Measurements from ENCODE around the gene SEMA3C.

SEMA3C gene

GRCh38 chr7:80884511-80885195 lies 34.2 kb downstream of the SEMA3C start:
- DNase-seq, result no peak

DNA sequence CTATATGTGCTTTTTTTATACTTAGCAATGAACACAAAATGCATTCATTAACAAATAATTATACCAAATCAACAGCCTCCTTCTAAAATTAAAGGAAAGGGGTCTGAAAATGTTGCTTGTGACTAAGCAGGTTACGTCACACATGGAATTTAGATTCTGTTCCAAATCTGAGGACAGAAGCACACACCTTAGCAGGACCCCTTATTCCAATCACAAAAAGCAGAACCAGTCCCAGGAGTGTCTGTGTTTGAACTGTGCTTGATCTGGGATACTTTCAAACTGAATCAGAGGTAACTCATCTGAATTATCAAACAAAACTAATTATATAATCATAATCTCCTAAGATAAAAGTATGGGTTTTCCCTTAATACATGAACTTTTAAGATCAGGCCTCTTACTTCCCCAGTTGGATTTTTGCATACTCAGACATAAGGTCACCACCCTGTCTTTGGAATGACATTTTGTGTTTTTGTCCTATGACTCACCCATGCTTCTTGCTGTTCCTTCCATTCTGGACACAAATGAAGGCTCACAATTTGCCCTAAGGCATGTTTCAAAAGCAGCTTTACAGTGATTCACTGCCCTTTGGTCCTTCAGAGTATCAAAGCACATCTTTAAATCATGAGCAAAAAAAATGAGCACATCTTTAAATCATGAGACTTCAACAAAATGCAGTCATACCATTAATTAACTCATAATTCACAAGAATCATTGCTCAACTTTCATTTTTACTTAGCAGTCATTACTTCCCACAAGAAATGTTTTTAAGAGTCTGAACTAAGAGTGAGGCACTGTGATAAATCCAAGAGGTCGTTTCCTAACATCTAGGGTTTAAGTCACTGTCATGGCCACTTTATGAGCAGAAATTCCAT lies 35.5 kb downstream of the SEMA3C start:
- no peak for DNase-seq

DNA sequence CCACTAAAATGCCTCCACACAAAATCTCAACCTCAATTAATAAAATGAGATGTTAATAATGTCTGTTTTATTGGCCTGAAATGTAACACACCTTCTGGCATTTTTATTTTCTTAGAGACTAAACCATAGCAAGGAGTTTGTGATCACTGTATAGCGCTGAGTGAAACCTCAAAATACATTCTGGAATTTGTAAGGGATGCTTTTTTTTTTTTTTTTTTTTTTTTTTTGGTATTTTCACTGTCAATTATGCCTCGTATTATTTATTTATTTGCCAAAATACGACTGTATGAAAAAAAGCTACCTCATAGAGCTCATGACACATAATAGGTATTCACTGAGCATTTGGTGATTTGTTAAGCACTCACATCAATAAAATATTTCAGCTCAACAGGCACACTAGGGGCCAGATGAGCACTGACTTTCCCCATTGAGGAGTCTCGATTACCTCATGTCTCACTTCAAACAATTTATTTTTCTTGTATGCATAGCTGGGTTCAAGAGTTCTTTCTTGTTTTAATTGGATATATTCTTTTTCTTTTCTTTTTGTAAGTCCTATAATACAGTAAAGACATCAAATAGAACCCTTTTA lies 36.5 kb downstream of the SEMA3C start:
- no peak for DNase-seq

DNA sequence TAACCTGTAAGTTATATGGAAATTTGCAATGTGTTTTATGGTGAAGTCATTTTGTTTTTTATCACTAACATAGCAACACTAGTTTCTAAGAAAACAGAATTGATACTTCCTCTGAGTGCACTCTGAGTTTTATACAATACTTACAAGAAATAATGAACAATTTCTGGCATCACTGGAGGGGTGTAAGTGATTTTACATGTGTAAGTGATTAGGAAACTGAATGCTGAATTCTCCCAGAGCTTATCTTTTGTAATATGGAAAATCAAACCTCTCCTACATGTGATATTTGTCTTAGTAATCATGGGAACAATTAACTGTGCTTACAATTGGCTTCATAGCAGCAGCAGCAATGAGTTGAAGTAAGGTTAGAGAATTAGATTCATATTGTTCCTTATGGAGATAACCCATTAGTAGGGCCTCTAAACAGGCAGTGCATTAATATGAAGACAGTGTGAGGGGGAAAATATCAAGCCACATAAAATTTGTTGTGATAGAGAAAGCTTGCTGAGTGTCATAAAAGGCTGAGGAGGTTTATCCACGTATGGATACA lies 37.4 kb downstream of the SEMA3C start:
- DNase-seq, result no peak

DNA sequence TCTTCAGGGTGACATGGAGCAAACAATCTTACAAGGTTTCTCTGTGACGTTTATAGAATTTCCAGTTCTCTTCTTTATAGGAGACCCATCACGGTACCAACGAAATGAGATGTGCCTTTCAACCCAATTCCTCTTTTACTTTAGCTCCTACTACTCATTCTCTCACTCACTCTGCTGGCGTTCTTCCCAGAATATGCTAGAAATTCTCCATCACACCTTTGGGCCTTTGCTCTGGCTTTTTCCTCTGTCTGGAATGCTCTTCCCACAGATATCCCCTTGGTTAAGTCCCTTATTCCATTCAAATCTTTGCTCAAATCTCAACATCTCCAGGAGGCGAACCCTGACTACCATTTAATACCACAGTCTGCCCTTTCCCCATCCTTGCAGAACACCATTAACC lies 39.0 kb downstream of the SEMA3C start:
- DNase-seq, result no peak

DNA sequence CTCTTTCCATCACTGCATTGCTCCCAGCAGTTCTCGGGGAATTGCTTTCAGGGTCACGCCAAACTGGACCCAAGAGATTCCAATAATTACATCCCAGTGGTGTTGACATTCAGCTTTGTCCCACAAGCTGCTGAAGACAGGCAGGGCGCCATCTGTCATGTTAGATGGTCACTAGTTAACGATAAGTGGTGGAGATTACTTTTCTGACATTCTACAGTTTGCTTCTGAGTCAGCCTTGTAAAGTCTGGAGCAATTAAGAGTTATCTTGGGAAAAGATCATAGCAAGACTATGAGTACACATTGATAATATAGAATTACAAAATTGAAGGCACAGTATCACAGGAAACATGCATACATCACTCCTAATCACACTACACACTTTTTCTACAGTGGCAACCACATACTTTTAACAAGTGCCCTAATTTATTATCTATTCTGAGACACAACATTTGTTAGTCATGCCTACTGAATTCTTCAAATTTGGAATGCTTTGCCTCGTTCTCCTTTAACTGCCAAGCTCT lies 41.9 kb downstream of the SEMA3C start:
- DNase-seq, result no peak

DNA sequence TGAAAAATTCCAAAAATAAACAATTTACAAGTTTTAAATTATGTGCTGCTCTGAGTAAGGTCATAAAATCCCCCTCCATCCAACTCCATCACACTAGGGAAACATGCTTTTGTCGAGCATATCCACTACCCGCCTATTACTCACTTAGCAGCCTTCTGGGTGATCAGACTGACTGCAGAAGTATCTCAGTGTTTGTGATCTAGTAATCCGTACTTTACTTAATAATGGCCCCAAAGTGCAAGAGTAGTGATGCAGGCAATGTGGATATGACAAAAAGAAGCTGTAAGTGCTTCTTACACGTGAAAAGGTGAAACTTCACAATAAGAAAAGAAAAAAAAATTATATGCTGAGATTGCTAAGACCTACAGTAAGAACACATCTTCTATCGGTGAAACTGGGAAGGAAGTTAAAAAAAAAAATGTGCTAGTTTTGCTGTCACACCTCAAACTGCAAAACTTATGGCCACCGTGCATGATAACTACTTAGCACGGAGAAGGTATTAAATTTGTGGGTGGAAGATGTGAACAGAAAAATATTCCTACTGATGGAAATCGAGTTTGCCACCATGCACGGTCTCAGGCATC lies 43.2 kb downstream of the SEMA3C start:
- no peak for DNase-seq

DNA sequence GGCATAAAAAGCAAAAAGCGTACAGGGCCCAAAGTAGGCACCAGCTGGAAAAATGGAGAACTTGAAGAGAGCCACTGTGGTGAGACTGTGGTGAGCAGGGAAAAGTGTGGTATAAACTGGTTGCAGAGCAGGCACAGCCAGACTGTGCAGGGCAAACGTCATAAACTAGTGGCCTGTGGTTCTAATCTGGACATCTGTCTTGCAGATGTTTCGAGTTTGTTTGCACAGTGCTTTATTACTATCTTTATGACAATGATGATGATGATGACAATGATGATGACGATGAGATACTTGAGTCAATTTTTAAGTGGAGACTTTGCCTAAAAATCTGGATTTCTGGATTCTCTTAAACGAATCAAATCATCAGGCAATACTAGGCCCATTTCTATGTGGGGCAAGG lies 45.7 kb downstream of the SEMA3C start:
- DNase-seq, result no peak

GRCh38 chr7:80871228-80871627 lies 47.6 kb downstream of the SEMA3C start:
- no peak for DNase-seq

DNA sequence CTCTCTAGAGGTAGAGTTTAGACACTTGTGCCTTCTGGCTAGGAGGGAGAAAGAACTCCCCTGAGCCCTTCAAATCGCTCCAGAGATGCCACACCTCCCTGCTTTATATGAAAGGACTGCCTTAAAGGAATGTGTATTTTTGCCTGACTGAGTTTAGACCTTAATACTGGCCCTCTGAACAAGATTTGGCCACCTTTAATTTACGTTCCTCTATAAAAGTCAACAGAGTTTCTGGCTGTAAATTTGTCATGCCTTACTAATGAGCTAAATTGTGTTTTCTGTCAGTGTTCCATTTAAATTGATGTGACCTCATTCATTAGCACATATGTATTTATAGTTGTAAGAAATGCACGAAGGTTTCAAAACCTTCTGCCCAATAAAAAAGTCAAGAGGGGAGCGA lies 48.0 kb downstream of the SEMA3C start:
- DNase-seq, result no peak

DNA sequence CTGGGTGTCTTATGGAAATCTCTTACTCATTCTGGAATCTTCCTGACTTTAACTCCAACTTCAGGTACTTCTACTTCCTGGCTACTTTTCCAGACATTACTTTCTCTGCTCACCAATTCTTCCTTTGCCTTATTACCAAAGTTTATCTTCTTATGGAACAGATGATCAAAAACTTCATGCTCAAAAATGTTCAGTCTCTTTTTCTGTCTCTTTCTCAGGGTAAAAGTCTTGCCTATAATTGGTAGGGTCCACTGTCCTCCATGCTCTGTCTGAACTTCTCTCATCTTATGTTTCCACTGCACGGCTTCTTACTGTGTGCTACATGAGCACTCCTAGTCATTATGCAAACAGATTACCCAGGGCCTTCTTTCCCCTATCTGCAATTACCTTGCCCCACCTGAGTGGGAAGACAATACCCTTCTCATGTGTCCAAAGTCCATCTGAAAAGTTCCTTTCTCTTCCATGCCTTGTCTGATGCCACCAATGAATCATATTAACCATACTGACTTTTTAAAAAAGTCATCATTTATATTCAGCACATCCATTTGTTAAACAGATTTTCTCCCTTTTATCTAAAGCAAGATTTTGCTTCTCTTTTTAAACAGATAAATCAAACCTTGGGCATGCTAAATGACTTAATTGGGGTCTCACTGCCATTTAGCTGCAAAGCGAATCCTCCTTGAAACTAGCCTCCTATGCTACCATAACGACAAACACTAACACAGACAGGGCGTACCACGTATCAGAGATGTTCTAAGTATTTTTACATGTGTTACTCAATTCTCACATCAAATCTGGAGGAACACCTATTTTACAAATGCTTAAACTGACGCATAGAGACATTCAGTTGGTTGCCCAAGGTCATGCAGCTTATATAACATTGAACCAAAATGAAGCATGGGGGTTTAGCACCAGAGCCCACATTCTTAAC lies 48.8 kb downstream of the SEMA3C start:
- DNase-seq, result no peak

GRCh38 chr7:80869106-80869784 lies 49.6 kb downstream of the SEMA3C start:
- DNase-seq, result no peak

GRCh38 chr7:80868566-80868965 lies 50.3 kb downstream of the SEMA3C start:
- no peak for DNase-seq

- no peak for DNase-seq
Observed at GRCh38 chr7:80860554-80860953, 58.3 kb downstream of the SEMA3C start.

DNA sequence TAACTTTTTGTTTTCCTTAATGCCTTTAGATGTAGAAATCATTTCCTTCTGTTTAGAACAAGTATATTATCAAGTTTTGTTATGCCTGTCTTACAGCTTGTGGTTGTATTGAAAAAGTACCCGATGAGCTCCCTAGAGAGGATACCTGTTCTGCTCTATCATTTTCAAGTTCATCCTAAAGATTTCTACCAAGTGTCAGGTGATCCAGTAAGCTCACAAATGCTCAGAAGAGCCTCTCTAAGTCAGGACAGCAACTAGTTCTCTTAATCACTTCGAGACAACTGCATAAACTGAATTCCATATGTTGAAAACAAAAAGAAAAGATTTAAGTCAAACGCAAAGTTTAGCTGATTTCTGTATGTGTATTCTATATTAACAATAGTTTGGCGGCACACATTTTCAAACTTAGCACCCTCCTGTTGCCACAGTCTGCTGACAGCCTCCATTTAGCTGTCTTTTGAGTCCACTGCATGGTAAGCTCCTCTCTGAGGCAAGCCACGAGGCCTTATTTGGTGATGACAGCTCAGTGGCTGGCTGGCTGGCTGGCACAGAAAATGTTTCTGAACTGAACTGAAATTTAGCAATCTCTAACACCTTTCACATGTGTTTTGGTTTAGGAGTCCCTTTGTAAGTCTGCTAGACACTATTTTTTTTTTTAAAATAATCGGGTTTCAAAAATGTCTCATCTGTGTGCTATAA lies 59.4 kb downstream of the SEMA3C start:
- DNase-seq, result no peak

DNA sequence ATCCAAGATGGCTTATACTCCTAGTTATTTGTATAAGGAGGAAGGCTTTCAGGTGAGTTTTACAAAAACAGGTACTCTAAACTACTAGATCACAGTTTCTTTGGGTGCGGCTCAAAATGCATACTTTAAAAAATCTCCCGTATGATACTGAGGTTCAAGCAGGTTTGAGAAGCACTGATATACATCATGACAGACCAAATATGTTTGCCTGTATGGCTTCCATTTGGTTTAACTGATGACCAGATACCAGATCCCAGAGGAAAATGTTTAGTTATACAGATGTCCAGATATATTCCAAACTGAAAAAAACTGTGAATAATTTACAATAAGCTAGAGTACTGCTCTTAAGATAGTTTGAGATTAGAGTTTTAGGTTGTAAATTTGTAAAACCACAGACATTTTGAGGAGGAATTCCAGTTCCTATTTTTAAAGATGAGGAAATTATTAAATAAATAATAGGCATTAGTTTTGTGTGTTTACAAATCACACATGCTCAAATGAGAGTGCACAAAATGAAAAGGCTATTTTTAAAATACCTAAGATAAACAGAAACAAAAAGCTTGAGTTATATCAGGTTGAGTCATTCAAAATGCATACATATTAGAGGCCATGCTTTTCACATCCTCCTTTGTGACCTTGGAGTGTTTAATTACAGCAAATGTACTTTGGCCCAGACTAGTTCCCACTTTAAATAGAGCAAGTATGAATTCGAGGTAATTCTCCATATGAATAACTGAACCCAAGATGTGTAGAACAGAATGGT lies 60.5 kb downstream of the SEMA3C start:
- DNase-seq, result peak; percentile 14

GRCh38 chr7:80856769-80857168 lies 62.1 kb downstream of the SEMA3C start:
- DNase-seq, result no peak

DNA sequence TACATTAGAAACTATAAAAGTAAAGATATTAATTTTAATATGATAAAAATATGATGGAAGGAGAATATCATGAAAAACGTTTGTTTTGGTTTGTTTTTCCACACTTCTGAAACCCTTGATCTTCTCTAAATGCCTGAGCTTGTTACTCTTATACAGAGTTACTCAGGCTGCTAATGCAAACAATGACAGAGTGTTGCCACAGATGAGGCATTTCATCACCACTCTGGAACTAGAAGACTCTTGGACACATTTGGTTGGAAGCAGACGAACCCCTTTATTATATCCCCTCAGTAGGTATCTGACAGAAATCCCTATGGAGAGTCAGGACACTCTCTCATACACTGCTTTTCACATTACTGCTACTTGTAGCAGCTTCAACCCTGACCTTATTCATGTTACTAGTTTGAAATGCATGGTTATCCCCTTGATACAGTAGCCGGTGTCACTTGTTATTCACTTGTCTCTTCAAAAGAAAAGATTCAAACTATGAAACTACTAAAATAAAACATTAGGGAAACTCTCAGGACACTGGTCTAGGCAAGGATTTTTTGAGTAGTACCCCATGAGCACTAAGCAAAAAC lies 66.9 kb downstream of the SEMA3C start:
- DNase-seq, result no peak

DNA sequence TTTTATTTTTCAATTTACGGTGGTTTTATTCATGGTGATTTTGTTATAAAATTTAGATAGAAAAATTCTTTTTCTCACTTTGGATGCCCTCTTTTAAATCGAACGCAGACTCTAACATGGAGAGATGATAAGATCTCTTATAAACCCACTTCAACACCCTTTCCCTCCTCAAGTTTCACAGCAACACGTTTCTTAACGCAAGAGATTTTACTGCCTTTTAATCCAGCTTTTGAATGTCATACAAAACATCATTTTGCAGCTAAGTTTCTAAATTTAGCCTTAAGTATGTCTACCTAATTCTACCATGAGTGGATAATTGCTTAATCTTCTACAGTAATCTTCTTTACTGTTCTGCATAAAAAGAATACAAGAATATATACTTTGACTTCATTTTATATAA lies 70.0 kb downstream of the SEMA3C start:
- DNase-seq, result no peak

DNA sequence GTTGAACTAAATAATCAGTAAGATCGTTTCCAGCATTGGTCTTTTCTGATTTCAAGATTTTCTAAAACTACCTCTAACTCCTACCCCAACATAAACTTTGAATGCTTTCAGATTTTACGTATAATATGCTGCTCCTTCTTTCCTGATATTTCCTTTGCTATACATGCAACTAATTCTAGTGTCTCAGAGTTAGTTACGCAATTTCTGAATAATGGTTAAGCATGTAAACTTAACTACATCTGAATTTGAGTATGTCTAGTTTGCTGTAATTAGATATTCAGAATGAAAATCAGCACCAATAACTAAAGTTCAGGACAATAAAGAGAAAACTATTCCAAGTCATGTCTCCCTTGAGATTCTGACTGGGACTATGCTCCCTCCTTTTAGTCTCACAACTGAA lies 71.0 kb downstream of the SEMA3C start:
- no peak for DNase-seq

Measured in NCI-H774 (cell line).